EH (cell line): ENCODE data around the gene MBOAT1.
A peak's percentile ranks its signal among the peaks of the same experiment; 100 is the strongest.
"Not testable (repeated sequence)": the region's sequence is repeated elsewhere in the genome, so short reads cannot be mapped to it uniquely, and the experiment has no call there.

Experiments
- DNase-seq: peaks from one replicate; pipeline ENCODE4 v3.0.0-alpha.2; 2015; ENCODE audit warnings: low read depth

MBOAT1 gene

DNA sequence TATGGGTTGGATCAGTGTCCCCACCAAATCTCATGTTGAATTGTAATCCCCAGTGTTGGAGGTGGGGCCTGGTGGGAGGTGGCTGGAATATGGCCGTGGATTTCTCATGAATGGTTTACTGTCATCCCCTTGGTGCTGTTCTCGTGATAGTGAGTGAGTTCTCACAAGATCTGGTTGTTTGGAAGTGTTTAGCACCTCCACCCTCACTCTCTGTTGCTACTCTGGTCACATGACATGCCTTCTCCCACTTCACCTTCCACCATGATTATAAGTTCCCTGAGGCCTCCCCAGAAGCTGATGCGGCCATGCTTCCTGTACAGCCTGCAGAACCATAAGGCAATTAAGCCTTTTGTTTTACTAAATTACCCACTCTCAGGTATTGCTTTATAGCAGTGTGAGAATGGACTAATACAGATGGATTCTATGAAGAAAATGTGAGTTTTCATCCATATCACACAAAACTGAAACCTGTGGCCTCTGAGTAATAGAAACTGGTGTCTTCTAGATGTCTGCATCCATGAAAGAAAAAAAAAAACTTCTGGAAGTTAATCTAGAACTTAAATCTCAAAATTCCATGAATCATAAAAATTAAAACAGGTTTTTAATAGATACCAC lies 39.3 kb downstream of the MBOAT1 start:
- no peak for DNase-seq

DNA sequence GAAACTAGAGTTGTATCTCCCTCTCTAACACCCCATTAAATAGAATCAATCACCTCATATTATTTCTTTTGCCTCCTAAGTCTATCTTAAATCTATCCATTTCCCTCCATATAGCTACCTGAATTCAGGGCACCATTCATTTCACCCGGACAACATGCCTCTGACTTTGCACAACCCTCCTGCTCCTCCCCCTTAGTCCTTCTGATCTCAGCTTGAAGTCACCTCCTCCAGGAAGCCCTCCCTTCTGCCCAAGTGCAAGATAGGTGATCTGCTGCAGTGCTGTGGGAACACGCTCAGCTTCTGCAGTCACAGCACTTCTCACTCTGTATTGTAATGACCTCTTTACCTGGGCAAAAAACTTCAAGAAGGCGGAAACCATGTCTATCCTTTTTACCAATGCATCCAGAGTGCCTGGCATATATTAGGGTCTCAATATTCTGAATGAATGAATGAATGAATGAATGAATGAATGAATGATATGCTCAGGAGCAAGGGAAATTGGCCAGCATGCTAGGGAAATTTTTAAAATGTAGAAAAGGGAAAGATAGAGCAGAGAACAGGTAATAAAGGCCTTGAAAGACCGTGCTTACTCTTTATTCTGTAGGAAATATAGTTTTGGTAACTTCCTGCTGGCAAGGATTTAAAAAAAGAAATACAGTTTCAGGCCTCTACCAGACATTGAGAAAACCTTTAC lies 41.7 kb downstream of the MBOAT1 start:
- no peak for DNase-seq

DNA sequence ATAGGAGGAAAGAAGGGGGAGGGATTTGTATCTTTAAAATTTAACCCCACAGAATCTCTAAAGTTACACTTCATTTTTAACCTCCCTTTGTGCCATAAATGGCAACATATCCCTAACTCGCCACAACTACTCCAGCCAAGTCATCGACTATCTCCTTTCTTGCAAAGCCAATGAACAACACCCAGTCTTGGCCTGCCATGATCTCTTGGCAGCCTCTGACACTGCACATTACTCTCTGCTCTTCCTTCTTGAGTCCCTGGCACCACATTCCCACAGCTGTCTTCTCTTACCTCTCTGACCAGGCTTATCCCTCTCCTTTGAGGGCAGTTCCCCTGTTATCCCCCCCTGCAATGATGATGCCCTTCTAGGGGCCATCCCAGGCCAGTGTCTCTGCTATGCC lies 42.5 kb downstream of the MBOAT1 start:
- DNase-seq, result no peak

DNA sequence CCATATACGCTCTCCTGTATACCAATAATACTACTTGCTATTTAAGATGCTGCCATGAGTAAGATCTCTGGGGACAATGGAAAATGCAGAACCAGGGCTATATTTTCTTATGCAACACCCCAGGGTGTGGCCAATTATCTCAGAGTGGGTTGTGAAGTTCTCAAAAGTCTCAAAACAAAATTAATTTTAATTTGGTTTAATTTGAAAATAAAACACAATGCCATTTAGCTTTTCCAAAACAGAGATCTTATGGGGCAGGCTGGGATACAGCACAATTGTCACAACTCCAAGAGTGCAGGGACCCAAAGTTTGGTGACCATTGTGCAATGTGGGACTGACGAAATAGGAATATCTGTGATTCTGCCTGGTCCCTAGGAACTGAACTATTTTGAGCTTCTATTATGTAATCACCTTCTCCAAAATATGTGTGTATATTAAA lies 43.1 kb downstream of the MBOAT1 start:
- no peak for DNase-seq

DNA sequence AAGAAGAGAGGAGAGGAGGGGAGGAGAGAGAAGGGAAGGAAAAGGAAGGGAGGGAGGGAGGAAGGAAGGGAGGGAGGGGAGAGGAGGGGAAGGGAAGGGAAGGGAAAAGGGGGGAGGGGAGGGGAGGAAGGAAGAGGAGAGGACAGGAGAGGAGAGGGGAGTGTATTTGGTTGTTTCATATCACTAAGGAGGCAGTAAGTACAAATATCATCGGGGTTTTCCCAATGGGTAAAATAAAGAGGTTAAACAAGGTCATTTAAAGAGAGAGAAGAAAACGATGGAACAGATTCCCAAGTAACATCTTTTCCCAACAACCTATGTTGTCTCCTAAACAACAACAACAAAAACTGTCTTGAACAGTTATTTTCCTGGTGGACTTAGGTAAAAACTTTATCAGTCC lies 43.6 kb downstream of the MBOAT1 start:
- no peak for DNase-seq

DNA sequence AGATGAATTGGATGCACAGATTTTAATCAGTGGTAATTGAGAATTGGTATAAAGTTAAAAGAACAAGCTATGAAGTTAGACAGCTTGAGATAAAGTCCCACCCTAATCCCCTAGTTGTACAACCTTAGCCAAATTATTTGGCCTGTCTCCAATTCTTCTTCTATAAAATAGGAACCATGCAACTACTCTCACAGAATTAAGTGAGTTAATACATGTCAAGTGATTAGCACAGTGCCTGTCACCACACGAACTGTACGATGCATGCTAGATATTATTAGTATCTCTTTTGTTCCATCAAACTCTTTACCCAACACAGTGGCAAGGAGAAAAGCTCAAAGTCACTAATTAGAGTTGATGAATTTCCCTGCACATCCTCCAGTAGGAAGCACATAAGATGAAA lies 44.7 kb downstream of the MBOAT1 start:
- no peak for DNase-seq

DNA sequence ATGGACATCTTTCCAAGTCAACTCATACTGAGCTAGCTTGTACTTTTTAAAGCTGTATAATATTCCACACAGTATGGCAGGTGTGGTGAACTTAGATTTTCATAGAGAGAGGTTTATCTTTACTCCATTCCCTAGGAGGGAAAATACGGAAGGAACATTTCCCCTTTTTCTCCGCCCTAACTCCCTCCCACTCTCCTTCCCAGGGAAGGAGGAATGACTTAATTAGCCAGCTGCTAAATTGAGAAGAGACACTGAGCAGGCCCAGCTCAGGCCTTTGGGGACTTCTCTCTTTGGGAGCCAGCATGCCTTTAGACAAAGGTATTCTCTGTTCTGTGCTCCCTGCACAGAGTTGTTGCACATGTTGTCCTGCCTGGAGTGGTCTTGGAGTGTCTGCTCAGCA lies 46.1 kb downstream of the MBOAT1 start:
- DNase-seq, result no peak

DNA sequence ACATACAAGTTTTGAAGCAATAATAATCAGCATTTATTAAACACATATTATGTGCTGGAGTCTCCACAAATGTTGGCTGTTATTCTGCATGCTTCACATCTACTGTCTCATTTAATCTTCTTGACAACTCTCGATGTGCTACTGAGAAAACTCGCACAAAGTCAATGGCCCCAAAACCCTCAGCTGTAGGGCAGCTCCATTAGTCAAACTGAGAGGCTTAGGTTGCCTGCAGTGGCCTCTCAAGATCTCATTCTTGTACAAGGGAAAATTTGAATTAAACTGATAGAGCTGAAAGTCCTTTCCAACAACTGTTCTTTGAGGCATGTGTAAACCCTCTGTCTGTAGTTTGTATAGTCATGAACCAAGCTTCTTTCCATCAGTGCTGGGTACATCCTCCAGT lies 49.8 kb downstream of the MBOAT1 start:
- DNase-seq, result no peak

DNA sequence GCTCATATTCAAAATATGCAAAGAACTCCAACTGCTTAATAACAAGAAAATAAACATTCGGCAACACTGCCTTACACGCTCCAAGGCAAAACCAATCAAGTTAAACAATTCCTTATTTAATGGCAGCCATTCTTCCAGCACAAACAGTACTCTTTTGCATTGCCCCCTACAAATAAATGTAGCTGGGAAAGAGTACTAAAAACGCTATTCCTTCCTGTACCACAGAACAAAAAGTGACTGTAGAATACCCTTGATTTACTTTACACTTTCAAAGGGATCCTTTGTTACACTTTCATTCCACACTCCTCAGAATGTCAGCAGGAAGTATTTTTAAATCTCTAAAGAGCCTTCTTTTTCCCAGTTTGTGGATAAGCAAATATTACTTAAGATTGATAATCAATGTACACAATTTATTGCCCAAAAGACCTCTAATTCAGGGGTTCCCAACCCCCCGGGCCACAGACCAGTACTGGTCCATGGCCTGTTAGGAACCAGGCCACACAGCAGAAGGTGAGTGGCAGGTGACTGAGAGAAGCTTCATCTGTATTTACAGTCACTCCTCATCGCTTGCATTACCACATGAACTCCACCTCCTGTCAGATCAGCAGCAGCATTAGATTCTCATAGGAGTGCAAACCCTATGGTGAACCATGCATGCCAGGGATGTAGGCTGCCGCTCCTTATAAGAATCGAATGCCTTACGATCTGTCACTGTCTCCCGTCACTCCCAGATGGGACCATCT lies 51.6 kb downstream of the MBOAT1 start:
- DNase-seq, result no peak

DNA sequence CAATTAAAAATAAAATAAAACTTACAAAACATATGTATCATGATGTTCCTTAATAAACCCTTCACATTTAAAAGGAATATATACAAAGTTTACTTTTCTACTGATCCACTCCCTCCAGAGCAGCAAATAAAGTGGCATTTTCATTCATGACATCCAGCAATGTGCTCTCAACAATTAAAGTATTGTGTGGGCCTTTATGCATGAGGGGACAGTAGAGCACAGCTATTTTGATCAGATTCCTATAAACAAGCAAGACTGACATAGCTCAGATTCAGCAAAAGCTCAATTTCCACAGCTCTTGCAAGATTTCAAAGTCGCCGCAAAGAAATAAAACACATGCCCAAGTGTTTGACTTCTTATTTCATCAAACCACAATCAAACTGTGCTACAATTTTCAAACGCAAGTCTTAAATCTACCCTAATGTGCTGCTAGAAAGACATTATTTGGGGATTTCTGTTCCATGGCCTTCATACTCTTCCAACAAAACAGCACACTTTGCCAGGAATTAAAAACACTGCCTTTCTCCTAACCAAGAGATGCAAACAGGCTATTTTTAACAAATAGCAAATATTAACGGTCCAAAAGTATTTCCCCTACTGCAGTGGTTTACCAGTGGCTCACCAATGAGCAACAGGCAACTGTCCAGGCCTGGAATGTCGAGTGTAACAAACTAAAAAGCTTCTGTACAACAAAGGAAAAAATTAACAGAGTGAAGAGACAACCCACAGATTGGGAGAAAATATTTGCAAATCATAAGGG lies 52.3 kb downstream of the MBOAT1 start:
- DNase-seq, result peak; percentile 79

DNA sequence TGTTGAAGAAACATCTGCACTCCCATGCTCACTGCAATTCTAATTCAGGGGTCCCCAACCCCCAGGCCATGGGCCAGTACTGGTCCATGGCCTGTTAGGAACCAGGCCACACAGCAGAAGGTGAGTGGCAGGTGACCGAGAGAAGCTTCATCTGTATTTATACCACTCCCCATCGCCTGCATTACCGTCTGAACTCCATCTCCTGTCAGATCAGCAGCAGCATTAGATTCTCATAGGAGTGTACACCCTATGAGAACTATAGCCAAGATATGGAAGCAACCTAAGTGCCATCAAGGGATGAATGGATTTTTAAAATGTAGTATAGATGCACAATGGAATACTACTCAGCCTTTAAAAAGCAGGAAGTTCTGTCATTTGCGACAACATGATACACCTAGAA lies 53.2 kb downstream of the MBOAT1 start:
- no peak for DNase-seq

DNA sequence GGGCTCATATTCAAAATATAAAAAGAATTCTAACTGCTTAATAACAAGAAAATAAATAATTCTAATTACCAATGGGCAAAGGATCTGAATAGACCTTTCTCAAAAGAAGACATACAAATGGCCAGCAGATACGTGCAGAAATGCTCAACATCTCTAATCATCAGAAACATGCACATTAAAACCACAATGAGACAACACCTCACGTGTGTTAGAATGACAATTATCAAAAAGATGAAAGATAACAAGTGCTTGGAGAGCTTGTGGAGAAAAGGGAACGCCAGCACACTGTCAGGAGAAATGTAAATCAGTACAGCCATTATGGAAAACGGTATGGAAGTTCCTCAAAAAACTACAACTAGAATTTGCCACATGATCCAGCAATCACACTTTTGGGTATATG lies 53.6 kb downstream of the MBOAT1 start:
- no peak for DNase-seq

DNA sequence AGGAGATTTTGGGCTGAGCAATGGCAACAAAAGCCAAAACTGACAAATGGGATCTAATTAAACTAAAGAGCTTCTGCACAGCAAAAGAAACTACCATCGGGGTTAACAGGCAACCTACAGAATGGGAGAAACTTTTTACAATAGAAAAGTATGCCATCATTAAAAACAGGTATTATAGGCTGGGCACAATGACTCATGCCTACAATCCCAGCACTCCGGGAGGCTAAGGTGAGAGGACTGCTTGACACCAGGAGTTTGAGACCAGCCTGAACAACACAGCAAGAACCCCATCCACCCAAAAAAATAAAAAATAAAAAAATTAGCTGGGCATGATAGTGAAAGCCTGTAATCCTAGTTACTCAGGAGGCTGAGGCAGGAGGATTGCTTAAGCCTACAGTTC lies 55.4 kb downstream of the MBOAT1 start:
- DNase-seq, result no peak

DNA sequence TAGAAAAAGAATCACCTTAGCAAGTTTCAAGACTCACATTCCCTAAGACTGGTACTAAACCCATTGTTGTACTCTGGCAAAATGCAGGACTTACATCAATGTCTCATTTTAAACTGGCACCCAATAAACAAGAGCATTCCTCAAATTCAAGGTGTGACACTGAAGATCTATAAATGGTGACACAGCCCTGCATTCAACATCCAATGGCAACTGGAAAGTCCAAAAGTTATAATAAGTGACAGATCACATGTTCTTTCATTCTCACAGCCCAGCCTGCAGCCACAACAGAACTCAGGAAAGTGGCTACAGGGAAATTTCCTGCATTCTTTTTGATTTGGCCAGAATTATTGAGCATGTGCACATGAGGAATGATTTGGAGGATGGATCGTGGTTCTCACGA lies 57.5 kb downstream of the MBOAT1 start:
- no peak for DNase-seq

DNA sequence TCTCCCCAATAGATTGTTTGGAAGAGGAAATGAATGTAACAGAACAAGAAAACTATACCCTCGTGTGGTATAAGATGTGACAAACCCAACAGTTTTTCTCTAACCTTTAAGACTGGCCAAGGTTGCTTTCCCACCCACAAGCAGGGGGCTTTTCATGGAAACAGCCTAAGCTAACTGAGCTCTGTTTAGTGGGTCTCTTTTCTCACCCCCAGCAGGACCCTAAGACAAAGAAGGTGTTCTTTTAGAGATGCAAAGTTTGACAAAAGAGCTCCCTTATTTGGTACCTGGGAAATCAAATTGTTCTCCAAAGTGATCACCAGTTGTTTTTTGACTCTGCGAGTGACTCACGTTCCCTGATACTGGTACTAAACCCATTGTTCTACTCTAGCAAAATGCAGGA lies 59.1 kb downstream of the MBOAT1 start:
- no peak for DNase-seq

DNA sequence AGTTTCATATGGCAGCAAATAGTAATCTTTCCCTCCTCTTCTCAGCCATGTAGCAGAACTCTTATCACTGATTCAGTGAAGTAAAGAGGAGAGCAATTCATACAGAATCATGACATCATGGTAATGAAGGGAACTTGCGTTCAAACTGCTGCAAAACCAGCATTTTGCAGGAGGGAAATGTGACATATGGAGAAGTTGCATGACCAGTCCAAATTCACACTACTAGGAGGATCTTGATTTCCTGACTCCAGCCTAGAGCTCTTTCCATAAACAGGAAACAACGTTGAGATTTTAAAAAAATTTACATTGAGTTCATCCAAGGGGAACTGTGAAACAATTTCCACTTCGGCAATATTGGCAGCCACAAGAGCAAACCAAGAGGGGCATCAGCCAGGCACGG lies 63.8 kb downstream of the MBOAT1 start:
- no peak for DNase-seq

DNA sequence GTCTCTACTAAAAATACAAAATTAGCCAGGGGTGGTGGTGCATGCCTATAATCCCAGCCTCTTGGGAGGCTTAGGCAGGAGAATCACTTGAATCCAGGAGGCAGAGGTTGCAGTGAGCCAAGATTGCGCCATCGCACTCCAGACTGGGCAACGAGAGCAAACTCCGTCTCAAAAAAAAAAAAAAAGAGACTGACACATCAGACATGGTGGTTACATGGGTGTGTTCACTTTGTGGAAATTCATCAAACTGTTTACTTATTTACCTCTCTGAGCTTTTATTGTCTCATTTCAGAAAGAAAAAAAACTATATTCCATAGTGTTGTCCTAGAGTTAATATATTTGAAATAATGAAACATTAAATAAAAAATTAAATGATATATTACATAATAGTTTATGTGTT lies 64.8 kb downstream of the MBOAT1 start:
- DNase-seq, result no peak

DNA sequence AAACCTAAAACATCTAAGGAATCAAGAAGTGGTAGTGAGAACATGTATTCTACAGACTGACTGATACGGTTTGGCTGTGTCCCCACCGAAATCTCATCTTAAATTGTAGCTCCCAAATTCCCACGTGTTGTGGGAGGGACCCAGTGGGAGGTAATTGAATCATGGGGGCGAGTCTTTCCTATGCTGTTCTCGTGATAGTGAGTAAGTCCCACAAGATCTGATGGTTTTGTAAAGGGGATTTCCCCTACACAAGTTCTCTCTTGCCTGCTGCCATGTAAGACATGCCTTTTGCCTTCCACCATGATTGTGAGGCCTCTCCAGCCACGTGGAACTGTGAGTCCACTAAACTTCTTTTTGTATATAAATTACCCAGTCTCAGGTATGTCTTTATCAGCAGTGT lies 65.4 kb downstream of the MBOAT1 start:
- DNase-seq, result not testable (repeated sequence)

DNA sequence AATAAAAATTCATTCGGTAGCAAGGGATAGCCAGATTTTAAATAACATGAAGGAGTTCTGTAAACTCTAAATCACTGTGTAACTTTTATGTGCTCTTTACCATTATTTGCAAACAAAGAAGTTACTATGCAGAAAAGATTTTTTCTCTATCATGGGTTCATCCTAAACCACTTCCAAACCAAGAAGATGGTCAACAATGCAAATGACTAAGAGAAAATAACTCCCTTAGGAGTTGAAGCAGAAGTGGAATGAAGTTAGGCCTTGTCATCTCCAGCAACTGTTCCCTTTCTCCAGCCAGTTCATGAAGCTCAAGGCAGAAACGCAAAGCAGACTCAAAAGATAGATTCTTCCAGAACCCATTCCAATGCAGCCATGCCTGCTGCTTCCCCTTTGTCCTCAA lies 66.0 kb downstream of the MBOAT1 start:
- DNase-seq, result no peak

DNA sequence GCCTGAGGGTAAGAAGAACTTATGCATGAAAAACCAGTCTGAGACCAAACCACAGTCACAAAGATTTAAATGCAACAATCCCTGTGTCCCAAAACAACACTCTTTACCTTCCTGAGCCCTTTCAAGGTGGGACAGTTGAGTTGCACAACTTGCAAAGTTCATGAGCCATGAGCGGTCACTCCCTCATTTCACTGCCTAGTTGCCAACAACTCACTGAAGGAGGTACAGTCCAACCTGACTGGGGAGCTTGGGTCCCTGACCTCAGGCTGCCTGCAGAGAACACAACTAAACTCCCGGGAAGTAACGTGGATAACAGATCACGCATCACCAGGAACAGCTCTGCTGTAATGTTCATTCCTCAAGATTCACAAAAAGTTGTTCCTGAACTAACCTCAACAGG lies 69.4 kb downstream of the MBOAT1 start:
- no peak for DNase-seq

DNA sequence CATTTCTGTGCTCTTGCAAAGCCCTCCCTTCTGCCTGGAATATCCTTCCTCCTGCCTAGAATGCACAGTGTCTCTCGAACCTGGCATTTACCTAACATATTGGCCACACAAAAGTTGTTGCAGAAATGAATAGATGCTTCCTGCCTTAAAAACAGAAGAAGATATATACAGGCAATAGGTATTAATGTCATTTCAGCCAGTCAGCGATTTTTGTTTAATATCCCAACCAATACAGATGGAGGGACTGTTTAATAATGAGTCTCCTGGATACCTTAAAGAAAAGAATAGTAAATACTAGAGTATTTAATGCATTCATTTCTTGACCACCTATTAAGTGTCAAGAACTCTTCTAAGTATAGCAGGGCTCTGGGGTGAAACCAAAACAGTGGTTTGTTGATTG lies 70.3 kb downstream of the MBOAT1 start:
- no peak for DNase-seq

DNA sequence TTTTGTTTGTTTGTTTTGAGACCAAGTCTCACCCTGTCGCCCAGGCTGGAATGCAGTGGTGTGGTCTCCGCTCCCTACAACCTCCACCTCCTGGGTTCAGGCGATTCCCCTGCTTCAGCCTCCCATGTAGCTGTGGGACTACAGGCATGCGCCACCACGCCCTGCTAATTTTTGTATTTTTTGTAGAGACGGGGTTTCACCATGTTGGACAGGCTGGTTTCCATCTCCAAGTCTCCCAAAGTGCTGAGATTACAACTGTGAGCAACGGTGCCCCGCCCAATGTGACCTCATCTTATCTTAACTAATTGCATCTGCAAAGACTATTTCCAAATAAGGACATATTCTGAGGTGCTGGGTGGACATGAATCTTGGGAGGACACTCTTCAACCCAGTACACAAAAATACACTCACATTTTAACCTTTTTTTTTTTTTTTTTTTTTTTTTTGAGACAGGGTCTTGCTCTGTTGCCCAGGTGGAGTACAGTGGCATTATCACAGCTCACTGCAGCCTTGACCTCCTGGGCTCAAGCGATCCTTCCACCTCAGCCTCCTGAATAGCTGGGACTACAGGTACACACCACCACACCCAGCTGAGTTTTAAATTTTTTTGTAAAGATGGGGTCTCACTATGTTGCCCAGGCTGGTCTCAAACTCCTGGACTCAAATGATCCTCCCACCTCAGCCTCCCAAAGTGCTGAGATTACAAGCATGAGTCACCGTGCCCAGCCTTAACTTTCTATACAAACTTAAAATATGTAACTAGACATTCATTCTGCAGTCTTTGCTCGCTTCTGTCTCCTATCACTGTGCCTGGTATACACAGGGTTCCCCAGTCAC lies 72.9 kb downstream of the MBOAT1 start:
- DNase-seq, result peak; percentile 17
